Ascending aorta (tissue), 2 donors: ENCODE results near the gene NXT1. TPM values are rescaled to one million over a fixed set of nuclear protein-coding genes. Genes with fewer than 3 reads are reported as not detected.

Experiments used
- DNase-seq, 2 donors: peaks; one replicate each; pipeline ENCODE4 v3.0.0-alpha.2; 2019; ENCODE audit warnings: low spot score in 2 of 2
- H3K27ac ChIP-seq, 2 donors: fragments of 200-600 bp; sonication (generic); one replicate each; pipeline ENCODE4 v1.5.1; 2016 to 2017; ENCODE audit warnings: mild to moderate bottlenecking in 1 of 2
- H3K27me3 ChIP-seq: fragments of 200-600 bp; sonication (generic); one replicate; pipeline ENCODE4 v1.5.1; 2017
- H3K36me3 ChIP-seq, 2 donors: fragments of 200-600 bp; sonication (generic); one replicate each; pipeline ENCODE4 v1.5.1; 2016
- H3K4me1 ChIP-seq, 2 donors: fragments of 200-600 bp; sonication (generic); one replicate each; pipeline ENCODE4 v1.5.1; 2016 to 2017; ENCODE audit warnings: mild to moderate bottlenecking in 1 of 2
- H3K4me3 ChIP-seq, 2 donors: fragments of 200-600 bp; sonication (generic); one replicate each; pipeline ENCODE4 v1.5.1; 2016 to 2017; ENCODE audit warnings: mild to moderate bottlenecking in 1 of 2
- H3K9me3 ChIP-seq, 2 donors: fragments of 200-600 bp; sonication (generic); one replicate each; pipeline ENCODE4 v1.5.1; 2016
- intact Hi-C: fragments of 100-400 bp; cut with DNase I; formaldehyde crosslinking; loops from one replicate; pipeline ENCODE4 v1.15.1; 2023
- total RNA-seq: library from RNA; depleted of rRNA; stranded (reverse); fragments of >200 nt; gene quantifications from one replicate; pipeline ENCODE4 v1.1.0, GENCODE V29; 2016
- TF ChIP-seq, protein P1 (sequence below), 3 experiments: fragments of 200-600 bp in 2 of 3; fragments of 450-650 bp in 1 of 3; sonication (generic) in 2 of 3; IDR thresholded peaks; one replicate each; pipeline ENCODE4 v1.5.1; 2016 to 2019; ENCODE audit warnings: antibody characterized with exemption in 3 of 3, mild to moderate bottlenecking in 1 of 3, moderate library complexity in 1 of 3

The NXT1 gene
- total RNA-seq, 1 donor from 2014 or later = 50.0 TPM

- DNase-seq = no peak
- no peak overlapping the region for H3K4me3 ChIP-seq
- intact Hi-C loops = loop anchor here (10.0 kb wide), 3 partner anchors 1109 to 1699 kb away; partner anchors contain the start of genes ACSS1, APMAP and SYNDIG1
- TF ChIP-seq, protein P1, sequence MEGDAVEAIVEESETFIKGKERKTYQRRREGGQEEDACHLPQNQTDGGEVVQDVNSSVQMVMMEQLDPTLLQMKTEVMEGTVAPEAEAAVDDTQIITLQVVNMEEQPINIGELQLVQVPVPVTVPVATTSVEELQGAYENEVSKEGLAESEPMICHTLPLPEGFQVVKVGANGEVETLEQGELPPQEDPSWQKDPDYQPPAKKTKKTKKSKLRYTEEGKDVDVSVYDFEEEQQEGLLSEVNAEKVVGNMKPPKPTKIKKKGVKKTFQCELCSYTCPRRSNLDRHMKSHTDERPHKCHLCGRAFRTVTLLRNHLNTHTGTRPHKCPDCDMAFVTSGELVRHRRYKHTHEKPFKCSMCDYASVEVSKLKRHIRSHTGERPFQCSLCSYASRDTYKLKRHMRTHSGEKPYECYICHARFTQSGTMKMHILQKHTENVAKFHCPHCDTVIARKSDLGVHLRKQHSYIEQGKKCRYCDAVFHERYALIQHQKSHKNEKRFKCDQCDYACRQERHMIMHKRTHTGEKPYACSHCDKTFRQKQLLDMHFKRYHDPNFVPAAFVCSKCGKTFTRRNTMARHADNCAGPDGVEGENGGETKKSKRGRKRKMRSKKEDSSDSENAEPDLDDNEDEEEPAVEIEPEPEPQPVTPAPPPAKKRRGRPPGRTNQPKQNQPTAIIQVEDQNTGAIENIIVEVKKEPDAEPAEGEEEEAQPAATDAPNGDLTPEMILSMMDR (IDR thresholded peaks at IDR 0.05) = no peak
- H3K9me3 ChIP-seq = no peaks in the 10 kb centered on the region
- H3K4me1 ChIP-seq = peaks cover 7 to 20% of the 10 kb centered on the region in 2 donors
- H3K27ac ChIP-seq = peak overlapping the region; percentile 3 to 96
- no peaks in the 10 kb centered on the region for H3K27me3 ChIP-seq
- H3K36me3 ChIP-seq = peaks cover 11 to 12% of the 10 kb centered on the region in 2 donors
These were observed 5.6 kb downstream of the NXT1 start for GRCh38 chr20:23356203-23356602.

DNA sequence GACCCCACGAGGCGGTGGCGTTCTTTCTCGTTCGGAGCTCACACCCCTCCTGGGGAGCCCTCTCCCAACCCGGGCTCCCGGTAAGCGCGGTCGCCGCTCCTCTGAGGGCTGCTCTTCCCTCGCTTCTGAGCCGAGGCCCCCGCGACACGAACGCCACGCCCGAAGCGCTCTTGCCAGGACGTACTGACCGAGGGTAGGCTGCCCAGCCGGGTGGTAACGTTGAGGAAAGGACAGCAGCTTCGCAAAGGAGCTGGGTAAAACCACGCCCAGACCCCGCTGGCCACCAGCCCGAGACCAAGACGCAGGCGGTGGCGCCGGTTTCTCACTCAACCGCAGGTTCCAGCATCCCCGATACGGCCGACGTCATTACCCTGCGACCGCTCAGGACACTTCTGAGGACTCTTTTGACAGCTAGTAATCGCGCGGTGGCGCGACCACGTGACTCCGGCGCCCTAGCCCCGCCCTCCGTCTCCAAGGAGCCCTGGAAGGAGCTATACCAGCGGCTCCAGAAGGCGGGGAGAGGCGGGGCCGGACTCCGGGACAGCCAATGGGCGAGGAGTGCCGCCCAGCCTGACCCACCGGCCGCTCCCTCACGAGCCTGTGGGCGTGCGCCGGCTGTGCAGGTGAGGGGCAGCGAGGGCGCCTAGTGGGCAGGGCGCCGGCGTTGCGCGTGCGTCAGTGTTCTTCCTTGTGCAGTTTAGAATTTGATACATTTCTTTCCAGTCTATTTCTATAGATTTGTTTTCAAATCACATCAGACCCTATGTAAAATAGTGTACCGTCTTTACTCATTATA, 7.4 kb downstream of the NXT1 start:
- Histone ChIP-seq H3K4me1 (peaks cover 3 to 13% of the 10 kb centered on the region in 2 donors), H3K27me3 (no peaks in the 10 kb centered on the region), H3K9me3 (no peaks in the 10 kb centered on the region), H3K27ac (peak overlapping the region; percentile 92 to 96), H3K36me3 (peaks cover 11 to 12% of the 10 kb centered on the region in 2 donors), H3K4me3 (peak overlapping the region; percentile 61 to 66)
- intact Hi-C loops = loop anchor here (1.0 to 10.0 kb wide), 4 partner anchors 8 to 1697 kb away; partner anchors contain the start of genes ACSS1, APMAP, NXT1 and SYNDIG1
- peak; percentile 100 for DNase-seq
- TF ChIP-seq, protein P1 (IDR thresholded peaks at IDR 0.05) = no peak

DNA sequence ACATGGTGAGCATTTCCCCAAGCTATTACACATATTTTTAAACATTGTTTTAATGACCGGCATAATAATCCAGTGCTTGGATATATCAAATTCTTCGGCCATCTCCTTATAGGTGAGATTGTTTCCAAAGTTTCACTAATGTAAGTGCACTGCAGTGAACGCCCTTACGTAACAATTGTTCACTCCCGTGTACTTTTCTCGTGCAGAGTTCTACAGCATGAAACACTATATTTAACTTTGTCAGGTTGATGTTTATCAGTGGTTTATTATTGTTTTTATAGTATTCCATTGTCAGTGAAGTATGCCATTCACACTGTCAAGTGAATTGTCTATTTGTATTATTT, 7.9 kb downstream of the NXT1 start:
- Histone ChIP-seq H3K9me3 (no peaks in the 10 kb centered on the region), H3K4me1 (peaks cover 6 to 18% of the 10 kb centered on the region in 2 donors), H3K4me3 (peak overlapping the region; percentile 50 to 61), H3K36me3 (peaks cover 11 to 12% of the 10 kb centered on the region in 2 donors), H3K27ac (peak overlapping the region; percentile 67 to 96), H3K27me3 (no peaks in the 10 kb centered on the region)
- TF ChIP-seq, protein P1 (IDR thresholded peaks at IDR 0.05) = no peak
- intact Hi-C loops = loop anchor here (1.0 to 10.0 kb wide), 4 partner anchors 8 to 1696 kb away; partner anchors contain the start of genes ACSS1, APMAP, NXT1 and SYNDIG1
- no peak for DNase-seq

DNA sequence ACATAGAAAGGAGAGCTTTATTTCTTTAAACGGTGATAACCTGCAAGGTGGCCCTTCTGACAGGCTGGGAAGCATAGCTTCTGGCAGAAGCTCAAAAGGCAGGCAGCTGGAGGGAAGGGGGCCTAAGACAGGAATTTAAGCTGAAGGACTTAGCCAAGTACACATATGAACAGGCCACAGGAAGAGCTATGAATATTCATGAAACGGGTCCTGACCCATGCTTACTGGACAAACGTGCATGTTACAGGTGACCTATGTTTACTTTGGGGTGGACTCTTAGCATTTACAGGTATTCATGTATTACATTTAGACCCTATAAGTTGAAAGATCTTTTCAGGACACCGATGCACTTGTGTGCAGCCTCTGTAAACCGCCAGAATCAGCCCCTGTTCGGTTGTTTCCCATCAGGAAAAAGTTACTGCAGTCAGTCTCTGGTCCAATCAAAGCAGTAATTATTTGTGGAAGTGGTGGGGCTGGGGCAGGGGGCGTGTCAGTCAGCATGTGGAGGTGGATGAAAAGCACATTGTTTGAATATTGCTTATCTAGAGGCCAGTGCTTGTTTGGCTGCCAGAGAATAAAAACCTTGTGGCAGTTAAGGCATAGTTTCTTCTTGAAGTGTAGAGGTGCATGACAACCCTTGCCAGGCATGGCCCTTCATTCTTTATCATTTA, 8.5 kb downstream of the NXT1 start:
- Histone ChIP-seq H3K4me3 (no peak overlapping the region), H3K36me3 (peaks cover 8% of the 10 kb centered on the region in 2 donors), H3K27ac (peak overlapping the region; percentile 67 to 96), H3K4me1 (peaks cover 6 to 19% of the 10 kb centered on the region in 2 donors), H3K9me3 (no peaks in the 10 kb centered on the region), H3K27me3 (no peaks in the 10 kb centered on the region)
- DNase-seq = no peak
- TF ChIP-seq, protein P1 (IDR thresholded peaks at IDR 0.05) = no peak
- intact Hi-C loops = loop anchor here (1.0 to 10.0 kb wide), 4 partner anchors 9 to 1696 kb away; partner anchors contain the start of genes ACSS1, APMAP, NXT1 and SYNDIG1

GRCh38 chr20:23360531-23360930, 9.9 kb downstream of the NXT1 start:
- intact Hi-C loops = loop anchor here (5.0 to 10.0 kb wide), 5 partner anchors 213 to 1874 kb away; partner anchors contain the start of gene CST3
- peaks cover 6 to 19% of the 10 kb centered on the region in 2 donors for H3K4me1 ChIP-seq
- H3K9me3 ChIP-seq = no peaks in the 10 kb centered on the region
- no peaks in the 10 kb centered on the region for H3K27me3 ChIP-seq
- H3K36me3 ChIP-seq = peaks cover 12 to 14% of the 10 kb centered on the region in 2 donors
- DNase-seq = no peak
- no peak overlapping the region for H3K4me3 ChIP-seq
- peak overlapping the region; percentile 99 to 100 for H3K27ac ChIP-seq
- TF ChIP-seq, protein P1 (IDR thresholded peaks at IDR 0.05) = no peak
